HL-60 (cell line): ENCODE measurements around the gene TRPC4AP.

Experiments used
- POLR2AphosphoS5 ChIP-seq: IDR thresholded peaks from 2 replicates; pipeline ENCODE4 v1.6.1; 2012; ENCODE audit warnings: low read depth
- TF ChIP-seq, protein P1 (sequence below): IDR thresholded peaks from one replicate; pipeline ENCODE4 v1.5.1; 2011; ENCODE audit warnings: low read length, control low read depth, inconsistent platforms; ENCODE audit not compliant: insufficient read depth
- TF ChIP-seq, protein P2 (sequence below): IDR thresholded peaks from 2 replicates; pipeline ENCODE4 v1.6.1; 2012; ENCODE audit warnings: low read depth; ENCODE audit not compliant: insufficient replicate concordance

DNA sequence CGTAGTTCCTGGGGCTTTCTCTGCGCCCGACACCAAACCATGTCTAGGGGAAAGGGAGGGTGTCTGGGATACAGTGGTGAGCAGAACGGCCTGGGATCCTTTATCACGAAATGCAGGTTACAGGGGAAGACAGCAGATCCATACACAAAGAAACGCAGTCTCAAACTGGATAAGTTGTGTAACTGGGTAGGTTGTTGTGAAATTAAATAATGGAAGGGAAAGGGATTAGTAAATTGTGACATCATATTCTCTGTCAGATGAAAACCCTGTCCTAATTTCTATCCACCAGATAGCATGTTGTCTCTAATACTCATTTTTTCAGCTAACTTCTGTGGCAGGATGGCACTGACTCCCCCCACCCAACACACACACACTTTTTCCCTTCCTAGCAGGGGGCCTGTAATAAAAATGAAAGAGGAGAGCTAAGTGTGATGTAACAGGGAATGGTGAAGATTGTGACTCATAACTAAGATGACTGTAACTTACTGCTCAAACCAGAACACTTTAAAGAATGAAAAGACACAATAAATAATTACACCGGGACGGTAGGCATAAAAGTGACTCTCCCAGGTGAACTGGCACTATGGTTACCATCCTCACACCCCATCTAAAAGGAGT lies 769 bp upstream of the TRPC4AP start:
- TF ChIP-seq, protein P1, sequence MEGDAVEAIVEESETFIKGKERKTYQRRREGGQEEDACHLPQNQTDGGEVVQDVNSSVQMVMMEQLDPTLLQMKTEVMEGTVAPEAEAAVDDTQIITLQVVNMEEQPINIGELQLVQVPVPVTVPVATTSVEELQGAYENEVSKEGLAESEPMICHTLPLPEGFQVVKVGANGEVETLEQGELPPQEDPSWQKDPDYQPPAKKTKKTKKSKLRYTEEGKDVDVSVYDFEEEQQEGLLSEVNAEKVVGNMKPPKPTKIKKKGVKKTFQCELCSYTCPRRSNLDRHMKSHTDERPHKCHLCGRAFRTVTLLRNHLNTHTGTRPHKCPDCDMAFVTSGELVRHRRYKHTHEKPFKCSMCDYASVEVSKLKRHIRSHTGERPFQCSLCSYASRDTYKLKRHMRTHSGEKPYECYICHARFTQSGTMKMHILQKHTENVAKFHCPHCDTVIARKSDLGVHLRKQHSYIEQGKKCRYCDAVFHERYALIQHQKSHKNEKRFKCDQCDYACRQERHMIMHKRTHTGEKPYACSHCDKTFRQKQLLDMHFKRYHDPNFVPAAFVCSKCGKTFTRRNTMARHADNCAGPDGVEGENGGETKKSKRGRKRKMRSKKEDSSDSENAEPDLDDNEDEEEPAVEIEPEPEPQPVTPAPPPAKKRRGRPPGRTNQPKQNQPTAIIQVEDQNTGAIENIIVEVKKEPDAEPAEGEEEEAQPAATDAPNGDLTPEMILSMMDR, result no peak
- TF ChIP-seq POLR2AphosphoS5, result no peak
- TF ChIP-seq, protein P2, sequence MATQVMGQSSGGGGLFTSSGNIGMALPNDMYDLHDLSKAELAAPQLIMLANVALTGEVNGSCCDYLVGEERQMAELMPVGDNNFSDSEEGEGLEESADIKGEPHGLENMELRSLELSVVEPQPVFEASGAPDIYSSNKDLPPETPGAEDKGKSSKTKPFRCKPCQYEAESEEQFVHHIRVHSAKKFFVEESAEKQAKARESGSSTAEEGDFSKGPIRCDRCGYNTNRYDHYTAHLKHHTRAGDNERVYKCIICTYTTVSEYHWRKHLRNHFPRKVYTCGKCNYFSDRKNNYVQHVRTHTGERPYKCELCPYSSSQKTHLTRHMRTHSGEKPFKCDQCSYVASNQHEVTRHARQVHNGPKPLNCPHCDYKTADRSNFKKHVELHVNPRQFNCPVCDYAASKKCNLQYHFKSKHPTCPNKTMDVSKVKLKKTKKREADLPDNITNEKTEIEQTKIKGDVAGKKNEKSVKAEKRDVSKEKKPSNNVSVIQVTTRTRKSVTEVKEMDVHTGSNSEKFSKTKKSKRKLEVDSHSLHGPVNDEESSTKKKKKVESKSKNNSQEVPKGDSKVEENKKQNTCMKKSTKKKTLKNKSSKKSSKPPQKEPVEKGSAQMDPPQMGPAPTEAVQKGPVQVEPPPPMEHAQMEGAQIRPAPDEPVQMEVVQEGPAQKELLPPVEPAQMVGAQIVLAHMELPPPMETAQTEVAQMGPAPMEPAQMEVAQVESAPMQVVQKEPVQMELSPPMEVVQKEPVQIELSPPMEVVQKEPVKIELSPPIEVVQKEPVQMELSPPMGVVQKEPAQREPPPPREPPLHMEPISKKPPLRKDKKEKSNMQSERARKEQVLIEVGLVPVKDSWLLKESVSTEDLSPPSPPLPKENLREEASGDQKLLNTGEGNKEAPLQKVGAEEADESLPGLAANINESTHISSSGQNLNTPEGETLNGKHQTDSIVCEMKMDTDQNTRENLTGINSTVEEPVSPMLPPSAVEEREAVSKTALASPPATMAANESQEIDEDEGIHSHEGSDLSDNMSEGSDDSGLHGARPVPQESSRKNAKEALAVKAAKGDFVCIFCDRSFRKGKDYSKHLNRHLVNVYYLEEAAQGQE, result no peak
